ENCODE data around the gene DUOXA1.
"Not testable (repeated sequence)": the region's sequence is repeated elsewhere in the genome, so short reads cannot be mapped to it uniquely, and the experiment has no call there.

DUOXA1 gene

GRCh38 chr15:45114076-45114750 lies 15.5 kb downstream of the DUOXA1 start, which contains the start of the genes DUOX2 and DUOXA2:
Gene DUOX2, minus strand, starts transcription at chr15:45114172. Its CDS starts 761 bp downstream, at chr15:45113411.
Gene DUOXA2, plus strand, starts transcription at chr15:45114326. Its CDS starts 280 bp downstream, at chr15:45114606.
- DNase-seq (ENCODE audit: low read depth in 3 of 3, low spot score in 1 of 3), result no peak

GRCh38 chr15:45113380-45113990 lies 16.2 kb downstream of the DUOXA1 start:
- DNase-seq (ENCODE audit: low read depth in 3 of 3, low spot score in 1 of 3), result no peak

GRCh38 chr15:45112591-45113379 lies 16.9 kb downstream of the DUOXA1 start:
- DNase-seq (ENCODE audit: low read depth in 3 of 3, low spot score in 1 of 3), result no peak

GRCh38 chr15:45112143-45112590 lies 17.5 kb downstream of the DUOXA1 start:
- no peak for DNase-seq (ENCODE audit: low read depth in 3 of 3, low spot score in 1 of 3)

- DNase-seq (ENCODE audit: low read depth in 3 of 3, low spot score in 1 of 3), result no peak
These were observed 18.1 kb downstream of the DUOXA1 start for GRCh38 chr15:45111390-45112142.

GRCh38 chr15:45110256-45110820 lies 19.3 kb downstream of the DUOXA1 start:
- no peak for DNase-seq (ENCODE audit: low read depth in 3 of 3, low spot score in 1 of 3)

- DNase-seq (ENCODE audit: low read depth in 3 of 3, low spot score in 1 of 3), result no peak
These were observed 21.6 kb downstream of the DUOXA1 start for GRCh38 chr15:45107941-45108630.

GRCh38 chr15:45106002-45106790 lies 23.5 kb downstream of the DUOXA1 start:
- no peak for DNase-seq (ENCODE audit: low read depth in 3 of 3, low spot score in 1 of 3)

- no peak for DNase-seq (ENCODE audit: low read depth in 3 of 3, low spot score in 1 of 3)
These were observed 24.1 kb downstream of the DUOXA1 start for GRCh38 chr15:45105586-45105985.

GRCh38 chr15:45104170-45104569 lies 25.5 kb downstream of the DUOXA1 start:
- DNase-seq (ENCODE audit: low read depth in 3 of 3, low spot score in 1 of 3), result not testable (repeated sequence)

- DNase-seq (ENCODE audit: low read depth in 3 of 3, low spot score in 1 of 3), result no peak
These were observed 27.5 kb downstream of the DUOXA1 start for GRCh38 chr15:45102226-45102625.

- DNase-seq (ENCODE audit: low read depth in 3 of 3, low spot score in 1 of 3), result no peak
These were observed 27.9 kb downstream of the DUOXA1 start for GRCh38 chr15:45101749-45102148.

GRCh38 chr15:45100884-45101625 lies 28.6 kb downstream of the DUOXA1 start:
- DNase-seq (ENCODE audit: low read depth in 3 of 3, low spot score in 1 of 3), result no peak

GRCh38 chr15:45099549-45100165 lies 30.0 kb downstream of the DUOXA1 start:
- no peak for DNase-seq (ENCODE audit: low read depth in 3 of 3, low spot score in 1 of 3)

- no peak for DNase-seq (ENCODE audit: low read depth in 3 of 3, low spot score in 1 of 3)
These were observed 32.2 kb downstream of the DUOXA1 start for GRCh38 chr15:45097466-45097865.

GRCh38 chr15:45095661-45096060 lies 34.0 kb downstream of the DUOXA1 start:
- DNase-seq (ENCODE audit: low read depth in 3 of 3, low spot score in 1 of 3), result no peak

- DNase-seq (ENCODE audit: low read depth in 3 of 3, low spot score in 1 of 3), result no peak
These were observed 35.3 kb downstream of the DUOXA1 start for GRCh38 chr15:45094358-45094730.

- no peak for DNase-seq (ENCODE audit: low read depth in 3 of 3, low spot score in 1 of 3)
These were observed 35.9 kb downstream of the DUOXA1 start for GRCh38 chr15:45093622-45094357.
